Activated CD8-positive, alpha-beta memory T cell treated with anti-CD3 and anti-CD28 coated beads for 24 hours (primary cell): ENCODE data around the gene PAIP2.
"Not testable (repeated sequence)": the region's sequence is repeated elsewhere in the genome, so short reads cannot be mapped to it uniquely, and the experiment has no call there.

ENCODE experiments used
- DNase-seq: peaks from one replicate; pipeline ENCODE4 v3.0.0-alpha.2; 2020

The PAIP2 gene, protein sequence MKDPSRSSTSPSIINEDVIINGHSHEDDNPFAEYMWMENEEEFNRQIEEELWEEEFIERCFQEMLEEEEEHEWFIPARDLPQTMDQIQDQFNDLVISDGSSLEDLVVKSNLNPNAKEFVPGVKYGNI

DNA sequence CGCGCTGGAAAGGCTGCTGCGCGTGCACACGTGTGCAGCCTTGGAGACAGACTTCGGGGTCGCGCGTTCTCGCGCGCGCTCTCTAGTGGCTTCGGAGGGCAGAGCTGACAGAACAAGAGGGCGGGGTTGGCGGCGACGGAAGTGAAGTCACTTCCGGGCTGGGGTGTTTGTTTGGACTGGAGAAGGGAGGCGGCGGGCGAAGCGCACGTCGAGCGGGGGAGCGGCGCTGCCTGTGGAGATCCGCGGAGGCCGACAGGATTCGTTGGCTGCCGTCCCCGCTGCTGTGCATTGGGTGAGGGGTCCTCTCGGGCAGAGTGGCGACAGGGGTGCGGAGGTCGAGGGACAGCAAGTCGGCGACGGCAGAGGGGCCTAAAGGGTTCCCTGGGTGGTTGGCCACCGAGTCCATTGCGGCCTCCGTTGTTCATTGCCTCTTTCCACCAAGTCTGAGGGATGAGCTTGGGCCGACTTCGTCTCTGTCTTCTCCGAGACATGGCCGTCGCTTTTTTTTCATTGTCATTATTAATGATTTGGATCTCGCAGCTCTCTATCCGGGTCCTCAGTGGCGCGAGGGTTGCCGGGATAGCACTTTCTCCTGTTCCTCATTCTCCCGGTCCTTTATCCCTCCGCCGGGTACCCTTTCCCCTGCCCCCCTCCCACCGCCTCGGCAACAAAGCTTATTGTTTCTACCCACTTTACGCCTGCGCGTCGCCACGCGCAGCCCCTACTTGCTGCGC is at the start of gene PAIP2:
Gene PAIP2 (plus strand): TSS at position 166 of the 734 bp plus-strand sequence. CDS start 21,931 bp downstream, outside the sequence.
- peak; percentile 97 for DNase-seq

DNA sequence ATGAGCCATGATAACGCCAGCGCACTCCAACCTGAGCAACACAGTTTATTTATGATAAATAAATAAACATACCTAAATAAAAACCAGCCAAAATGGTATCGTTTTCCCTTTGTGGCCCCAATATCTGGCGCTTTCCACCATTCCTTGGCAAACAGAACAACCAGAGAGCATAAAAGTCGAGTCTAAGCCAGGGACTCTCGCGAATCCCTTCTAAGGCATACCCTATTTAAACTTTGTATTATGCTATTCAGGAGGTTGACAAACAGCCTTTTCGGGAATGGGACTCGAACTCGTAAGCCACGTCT is 48.5 kb upstream of the PAIP2 start:
- no peak for DNase-seq

GRCh38 chr5:139293507-139294373 is 47.9 kb upstream of the PAIP2 start, which contains the start of gene MATR3:
Gene MATR3, plus strand, starts transcription at chr5:139293740. Its CDS starts 13,676 bp downstream, at chr5:139307416.
- peak; percentile 95 for DNase-seq

- DNase-seq = peak; percentile 83
Measured at GRCh38 chr5:139294374-139295165, 47.1 kb upstream of the PAIP2 start.

GRCh38 chr5:139295346-139296057 is 46.2 kb upstream of the PAIP2 start:
- no peak for DNase-seq

DNA sequence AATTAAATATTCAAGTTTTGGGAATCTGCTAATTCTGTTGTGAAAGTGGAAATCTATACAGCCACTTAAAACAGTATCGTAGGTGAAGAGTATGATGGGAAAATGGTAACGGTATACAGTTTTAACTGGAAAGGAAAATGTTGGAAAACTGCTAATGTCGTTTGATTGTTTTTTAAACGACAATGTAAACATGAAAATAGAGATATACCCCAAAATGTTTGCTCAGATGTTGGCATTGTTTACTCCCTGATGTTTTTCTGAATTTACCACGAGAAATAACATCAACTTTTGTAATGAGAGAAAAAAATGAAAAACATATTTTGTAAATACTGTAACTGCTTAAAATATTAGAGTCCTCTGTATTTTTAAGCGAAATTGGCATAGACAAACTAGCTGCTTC is 45.5 kb upstream of the PAIP2 start:
- no peak for DNase-seq

- DNase-seq = no peak
Measured at GRCh38 chr5:139296862-139297326, 44.8 kb upstream of the PAIP2 start.

GRCh38 chr5:139297439-139298133 is 44.1 kb upstream of the PAIP2 start:
- DNase-seq = no peak

DNA sequence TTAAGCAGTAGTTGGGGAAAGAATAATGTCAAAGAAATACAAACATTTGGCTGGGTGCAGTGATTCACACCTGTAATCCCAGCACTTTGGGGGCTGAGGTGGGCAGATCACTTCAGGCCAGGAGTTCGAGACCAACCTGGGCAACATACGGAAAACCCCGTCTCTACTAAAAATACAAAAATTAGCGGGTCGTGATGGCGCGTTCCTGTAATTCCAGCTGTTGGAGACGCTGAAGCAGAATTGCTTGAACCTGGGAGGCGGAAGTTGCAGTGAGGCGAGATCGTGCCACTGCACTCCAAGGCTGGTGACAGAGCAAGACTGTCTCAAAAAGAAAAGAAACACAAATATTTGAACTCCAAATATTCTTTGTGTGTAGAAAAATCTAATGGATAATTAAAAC is 43.4 kb upstream of the PAIP2 start:
- DNase-seq = no peak

DNA sequence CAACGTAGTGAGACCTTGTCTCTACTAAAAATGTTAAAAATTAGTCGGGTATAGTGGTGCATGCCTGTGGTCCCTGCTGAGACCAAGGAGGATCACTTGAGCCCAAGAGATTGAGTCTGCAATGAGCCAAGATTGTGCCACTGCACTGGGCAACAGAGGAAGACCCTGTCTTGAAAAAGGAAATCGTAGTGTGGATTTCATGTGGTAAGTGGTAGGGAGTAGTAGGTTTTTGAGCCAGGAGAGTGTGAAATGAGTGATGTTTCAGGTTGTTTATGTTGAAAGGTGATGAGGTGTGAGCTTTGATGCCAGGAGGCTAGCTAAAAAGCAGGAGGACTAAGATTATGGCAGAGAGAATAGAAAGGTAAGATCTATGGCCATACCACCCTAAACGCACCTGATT is 42.2 kb upstream of the PAIP2 start:
- no peak for DNase-seq

- no peak for DNase-seq
Measured at GRCh38 chr5:139301808-139302499, 39.7 kb upstream of the PAIP2 start.

DNA sequence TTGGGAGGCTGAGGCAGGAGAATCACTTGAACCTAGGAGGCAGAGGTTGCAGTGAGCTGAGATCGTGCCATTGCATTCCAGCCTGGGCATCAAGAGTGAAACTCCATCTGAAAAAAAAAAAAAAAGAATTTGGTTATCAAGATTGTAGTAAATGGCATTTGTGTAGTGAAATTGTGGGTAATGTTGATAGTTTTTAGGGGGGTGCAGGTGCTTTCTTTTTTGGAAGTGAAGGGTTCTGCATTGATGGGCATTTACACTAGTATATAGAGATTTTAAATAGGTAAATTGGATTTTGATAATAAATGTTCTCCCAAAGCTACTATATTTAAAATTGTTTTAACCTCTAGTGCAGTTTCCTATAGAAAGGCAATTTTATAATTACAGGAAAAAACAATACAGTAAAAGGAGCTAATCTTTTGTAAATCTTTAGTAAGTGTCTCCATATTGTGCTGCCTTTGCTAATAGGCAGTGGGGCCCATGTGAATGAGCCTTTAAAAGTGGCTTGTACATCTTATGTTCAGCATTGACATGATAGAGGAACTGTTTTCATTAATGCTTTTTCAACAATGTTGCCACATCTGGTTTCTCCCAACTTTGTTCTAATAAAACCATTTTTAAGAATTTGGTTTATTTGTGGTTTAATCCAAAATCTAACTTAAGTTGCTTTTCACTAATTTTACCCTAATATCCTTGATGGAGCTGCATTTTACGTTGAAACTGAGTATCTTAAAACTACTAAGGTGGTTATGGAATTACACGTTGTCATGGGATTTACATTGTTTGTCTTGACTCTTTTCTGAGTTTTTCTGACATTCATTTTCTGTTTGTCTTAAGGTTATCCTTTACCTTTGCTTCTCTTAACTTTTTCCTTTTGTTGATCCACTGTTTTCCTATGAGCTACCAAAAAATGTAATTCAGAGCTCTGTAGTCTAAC is 37.0 kb upstream of the PAIP2 start:
- DNase-seq = no peak

DNA sequence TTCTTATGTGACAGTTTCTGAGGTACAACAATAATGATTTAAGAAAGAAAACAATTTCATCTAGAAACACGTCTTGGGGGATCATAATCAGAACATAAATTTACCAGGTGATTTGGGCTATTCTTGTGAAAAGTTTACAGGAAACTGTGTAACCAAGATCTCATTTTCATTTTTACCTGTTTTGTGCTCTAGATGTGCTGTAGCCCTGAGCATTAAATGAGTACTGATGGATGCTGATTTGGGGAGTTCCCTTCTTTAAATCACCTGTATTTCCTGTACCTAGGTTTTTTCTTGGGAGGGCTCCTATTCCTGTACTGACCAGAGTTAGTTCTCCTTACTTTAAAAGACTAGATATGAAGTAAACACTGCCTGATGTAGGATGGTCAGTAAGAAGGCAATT is 35.5 kb upstream of the PAIP2 start:
- no peak for DNase-seq

GRCh38 chr5:139306628-139307379 is 34.9 kb upstream of the PAIP2 start:
- no peak for DNase-seq

GRCh38 chr5:139308797-139309196 is 32.9 kb upstream of the PAIP2 start:
- no peak for DNase-seq

GRCh38 chr5:139310715-139311186 is 30.9 kb upstream of the PAIP2 start:
- DNase-seq = not testable (repeated sequence)

DNA sequence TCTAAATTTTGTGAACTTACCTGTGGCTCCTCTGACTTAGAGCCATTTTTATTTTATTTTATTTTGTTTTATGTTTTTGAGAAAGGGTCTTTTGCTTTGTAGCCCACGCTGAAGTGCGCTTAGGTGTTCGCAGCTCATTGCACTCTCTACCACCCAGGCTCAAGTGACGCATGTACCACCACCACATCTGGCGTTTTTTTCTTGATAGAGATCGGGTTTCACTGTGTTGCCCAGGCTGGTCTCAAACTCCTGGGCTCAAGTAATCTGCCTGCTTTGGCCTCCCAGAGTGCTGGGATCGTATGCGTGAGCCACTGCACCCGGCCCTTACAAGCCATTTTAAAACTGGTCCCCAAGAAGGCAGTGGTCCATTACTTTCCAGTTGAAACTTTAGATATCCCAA is 29.6 kb upstream of the PAIP2 start:
- no peak for DNase-seq

DNA sequence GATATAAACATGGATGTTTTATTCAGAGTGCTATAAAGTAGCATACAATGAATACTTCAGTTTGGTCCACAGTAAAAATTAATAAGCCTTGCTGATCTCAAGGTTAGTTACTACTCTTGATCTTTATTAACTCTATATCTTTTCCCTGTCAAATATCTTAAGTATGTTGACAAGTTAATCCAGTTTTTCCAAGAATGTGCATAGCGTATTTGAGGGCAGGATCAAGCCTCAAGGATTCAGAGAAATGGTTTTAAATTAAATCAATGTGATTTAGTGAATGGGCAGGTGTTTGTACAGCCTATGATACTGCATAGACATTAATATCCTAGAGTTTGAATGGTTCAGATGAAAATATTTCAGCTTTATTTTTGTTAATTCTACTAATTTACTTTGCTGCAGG is 27.4 kb upstream of the PAIP2 start:
- DNase-seq = no peak

- DNase-seq = no peak
Measured at GRCh38 chr5:139315056-139315615, 26.5 kb upstream of the PAIP2 start.
